ENCODE measurements around the gene TRAF3IP1.

GRCh38 chr2:238435752-238436096 lies 115.4 kb downstream of the TRAF3IP1 start:
- no peak for TF ChIP-seq POLR2AphosphoS5 (IDR thresholded peaks at IDR 0.05; ENCODE audit: borderline replicate concordance, low read depth, low read length)
- TF ChIP-seq EZH2 (IDR thresholded peaks at IDR 0.05) = no peak
